Fibroblast of mammary gland (primary cell): ENCODE measurements around the gene XPNPEP1.

Experiments used
- DNase-seq: peaks from one replicate; pipeline ENCODE4 v3.0.0-alpha.2; 2010; ENCODE audit warnings: low read depth
- H3K4me3 ChIP-seq: 2 replicates; pipeline ENCODE4 v1.5.1; 2011; ENCODE audit warnings: low read depth, mild to moderate bottlenecking, low read length, moderate library complexity; ENCODE audit not compliant: control insufficient read depth
- TF ChIP-seq, protein P1 (sequence below): conservative IDR thresholded peaks from 2 replicates; pipeline ENCODE4 v1.5.1; 2011; ENCODE audit warnings: low read depth, low read length, inconsistent platforms; ENCODE audit not compliant: control insufficient read depth, insufficient read depth

The XPNPEP1 gene

GRCh38 chr10:109861081-109861480 lies 62.2 kb downstream of the XPNPEP1 start:
- TF ChIP-seq, protein P1, sequence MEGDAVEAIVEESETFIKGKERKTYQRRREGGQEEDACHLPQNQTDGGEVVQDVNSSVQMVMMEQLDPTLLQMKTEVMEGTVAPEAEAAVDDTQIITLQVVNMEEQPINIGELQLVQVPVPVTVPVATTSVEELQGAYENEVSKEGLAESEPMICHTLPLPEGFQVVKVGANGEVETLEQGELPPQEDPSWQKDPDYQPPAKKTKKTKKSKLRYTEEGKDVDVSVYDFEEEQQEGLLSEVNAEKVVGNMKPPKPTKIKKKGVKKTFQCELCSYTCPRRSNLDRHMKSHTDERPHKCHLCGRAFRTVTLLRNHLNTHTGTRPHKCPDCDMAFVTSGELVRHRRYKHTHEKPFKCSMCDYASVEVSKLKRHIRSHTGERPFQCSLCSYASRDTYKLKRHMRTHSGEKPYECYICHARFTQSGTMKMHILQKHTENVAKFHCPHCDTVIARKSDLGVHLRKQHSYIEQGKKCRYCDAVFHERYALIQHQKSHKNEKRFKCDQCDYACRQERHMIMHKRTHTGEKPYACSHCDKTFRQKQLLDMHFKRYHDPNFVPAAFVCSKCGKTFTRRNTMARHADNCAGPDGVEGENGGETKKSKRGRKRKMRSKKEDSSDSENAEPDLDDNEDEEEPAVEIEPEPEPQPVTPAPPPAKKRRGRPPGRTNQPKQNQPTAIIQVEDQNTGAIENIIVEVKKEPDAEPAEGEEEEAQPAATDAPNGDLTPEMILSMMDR = no peak
- no peak for DNase-seq
- no peak overlapping the region for H3K4me3 ChIP-seq

- H3K4me3 ChIP-seq = no peak overlapping the region
- TF ChIP-seq, protein P1 = no peak
- no peak for DNase-seq
Measured at GRCh38 chr10:109859221-109859620, 64.1 kb downstream of the XPNPEP1 start.

- DNase-seq = no peak
- TF ChIP-seq, protein P1 = no peak
- H3K4me3 ChIP-seq = no peak overlapping the region
Measured at GRCh38 chr10:109855746-109856145, 67.6 kb downstream of the XPNPEP1 start.

- H3K4me3 ChIP-seq = no peak overlapping the region
- DNase-seq = no peak
- TF ChIP-seq, protein P1 = no peak
Measured at GRCh38 chr10:109853921-109854320, 69.4 kb downstream of the XPNPEP1 start.

DNA sequence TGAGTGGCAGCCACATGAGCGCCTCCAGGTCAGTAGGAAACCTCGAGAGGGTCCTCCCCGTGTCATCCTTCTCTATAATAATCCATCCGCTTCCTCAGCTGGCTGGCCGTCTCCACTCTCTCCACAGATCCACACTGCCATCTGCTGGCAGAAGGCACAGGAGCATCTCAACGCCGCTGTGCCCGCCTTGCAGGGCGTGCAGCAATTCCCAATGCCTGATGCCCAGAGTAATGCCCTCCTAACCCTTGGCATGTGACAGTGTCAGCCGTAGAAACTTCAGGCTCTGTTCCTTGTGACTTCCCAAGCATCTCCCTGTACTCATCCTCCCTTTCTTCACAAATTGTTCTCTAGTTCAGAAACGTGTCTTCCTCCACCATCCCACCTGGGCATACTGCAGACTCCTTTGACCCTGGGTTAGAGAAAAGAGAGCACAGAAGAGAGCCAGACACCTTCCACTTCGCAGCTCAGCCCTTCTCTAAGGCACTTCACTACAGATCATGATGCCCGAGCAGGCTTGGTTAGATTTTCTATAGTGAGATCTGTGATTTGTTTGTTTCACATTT lies 70.8 kb downstream of the XPNPEP1 start:
- TF ChIP-seq, protein P1 = peak; percentile 91
- no peak overlapping the region for H3K4me3 ChIP-seq
- peak; percentile 69 for DNase-seq

DNA sequence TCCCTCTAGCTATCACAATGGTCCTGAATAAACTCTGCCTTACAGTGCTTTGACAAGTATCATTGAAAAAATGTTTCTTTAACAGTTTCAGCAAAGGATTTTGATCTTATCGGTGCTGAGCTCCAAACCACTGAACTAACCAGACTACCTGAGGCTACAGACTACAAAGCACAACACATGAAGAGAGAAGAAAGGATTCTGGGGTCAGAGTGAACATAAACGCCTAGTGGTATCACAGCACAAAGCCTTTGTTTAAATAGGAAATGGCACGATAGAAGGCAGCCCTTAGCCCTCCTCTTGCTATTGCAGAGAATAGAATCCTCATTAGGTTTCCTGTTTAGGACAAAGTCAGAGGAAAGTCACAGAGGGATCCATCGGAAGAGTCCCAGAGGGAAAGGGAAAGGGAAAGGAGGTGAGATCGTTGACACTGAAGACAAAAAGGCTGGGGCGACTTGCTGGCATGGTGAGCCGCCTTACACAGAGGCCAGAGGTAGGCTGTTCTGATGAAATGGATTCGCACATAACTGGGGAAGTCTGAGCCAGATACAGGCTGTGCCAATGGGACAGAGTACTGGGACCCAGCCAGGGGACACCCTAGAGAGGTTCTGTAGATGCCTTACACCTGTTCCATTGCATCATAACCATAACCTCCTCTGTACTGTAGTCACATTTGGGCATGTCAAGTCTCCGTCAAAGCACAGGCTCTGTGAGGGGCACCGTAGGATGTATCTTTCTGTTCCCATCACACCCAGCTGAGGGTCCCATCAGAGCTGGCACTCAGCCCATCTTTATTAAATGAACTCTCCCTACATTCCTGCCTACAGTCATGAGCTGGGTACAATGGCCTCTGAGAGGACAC lies 71.5 kb downstream of the XPNPEP1 start:
- no peak for DNase-seq
- TF ChIP-seq, protein P1 = no peak
- no peak overlapping the region for H3K4me3 ChIP-seq

GRCh38 chr10:109846832-109847231 lies 76.5 kb downstream of the XPNPEP1 start:
- no peak overlapping the region for H3K4me3 ChIP-seq
- TF ChIP-seq, protein P1 = no peak
- no peak for DNase-seq
